Astrocyte (in vitro differentiated cells and primary cell): ENCODE measurements around the gene CTDSPL.

ENCODE experiments used
- EZH2 ChIP-seq: IDR thresholded peaks from 2 replicates; pipeline ENCODE4 v1.6.1; 2012; ENCODE audit warnings: mild to moderate bottlenecking, low read length, inconsistent platforms; ENCODE audit not compliant: insufficient read depth
- TF ChIP-seq, protein P1 (sequence below): IDR thresholded peaks from 2 replicates; pipeline ENCODE4 v1.5.1; 2011; ENCODE audit warnings: low read depth, mild to moderate bottlenecking, inconsistent platforms, low read length, moderate library complexity; ENCODE audit not compliant: insufficient read depth

- TF ChIP-seq, protein P1, sequence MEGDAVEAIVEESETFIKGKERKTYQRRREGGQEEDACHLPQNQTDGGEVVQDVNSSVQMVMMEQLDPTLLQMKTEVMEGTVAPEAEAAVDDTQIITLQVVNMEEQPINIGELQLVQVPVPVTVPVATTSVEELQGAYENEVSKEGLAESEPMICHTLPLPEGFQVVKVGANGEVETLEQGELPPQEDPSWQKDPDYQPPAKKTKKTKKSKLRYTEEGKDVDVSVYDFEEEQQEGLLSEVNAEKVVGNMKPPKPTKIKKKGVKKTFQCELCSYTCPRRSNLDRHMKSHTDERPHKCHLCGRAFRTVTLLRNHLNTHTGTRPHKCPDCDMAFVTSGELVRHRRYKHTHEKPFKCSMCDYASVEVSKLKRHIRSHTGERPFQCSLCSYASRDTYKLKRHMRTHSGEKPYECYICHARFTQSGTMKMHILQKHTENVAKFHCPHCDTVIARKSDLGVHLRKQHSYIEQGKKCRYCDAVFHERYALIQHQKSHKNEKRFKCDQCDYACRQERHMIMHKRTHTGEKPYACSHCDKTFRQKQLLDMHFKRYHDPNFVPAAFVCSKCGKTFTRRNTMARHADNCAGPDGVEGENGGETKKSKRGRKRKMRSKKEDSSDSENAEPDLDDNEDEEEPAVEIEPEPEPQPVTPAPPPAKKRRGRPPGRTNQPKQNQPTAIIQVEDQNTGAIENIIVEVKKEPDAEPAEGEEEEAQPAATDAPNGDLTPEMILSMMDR = no peak
- no peak for TF ChIP-seq EZH2
Observed at GRCh38 chr3:38003817-38004414, 142.2 kb downstream of the CTDSPL start.
